ENCODE results near the gene FARS2. TPM values are rescaled to one million over a fixed set of nuclear protein-coding genes. Genes with fewer than 3 reads are reported as not detected.

FARS2 gene
- total and polyA plus RNA-seq, 2 of the 13 experiments (the other 11 are each of a cell fraction or from before 2014, with no cell fraction given): 15.4 to 26.0 TPM

- ChIA-PET POLR2A (no interaction called here), CTCF (ENCODE audit: low intra/inter-chr PET ratio, low total read pairs) (no interaction called here)
- Histone ChIP-seq H3K4me1 (ENCODE audit: insufficient read depth, low read length) (no peaks in the 10 kb centered on the region), H2AFZ (ENCODE audit: low read length) (no peak overlapping the region), H3K4me2 (ENCODE audit: low read depth, low read length) (no peak overlapping the region), H3K79me2 (ENCODE audit: insufficient read depth, low read length) (no peaks in the 10 kb centered on the region), H3K36me3 (replicated peaks in 1 of 2; ENCODE audit: control insufficient read depth in 1 of 2, insufficient read depth in 2 of 2, low read length in 2 of 2) (no peaks in the 10 kb centered on the region), H4K20me1 (ENCODE audit: insufficient read depth, low read length) (no peaks in the 10 kb centered on the region), H3K9ac (ENCODE audit: insufficient read depth, low read depth, low read length) (no peak overlapping the region), H3K9me3 (ENCODE audit: low read length) (no peaks in the 10 kb centered on the region), H3K4me3 (replicated peaks in 1 of 3; ENCODE audit: insufficient read depth in 1 of 3, low read depth in 2 of 3, low read length in 3 of 3) (no peak overlapping the region), H3K27ac (ENCODE audit: extremely low read length, insufficient read depth, low read length) (no peak overlapping the region), H3K27me3 (ENCODE audit: control insufficient read depth in 1 of 2, insufficient read depth in 2 of 2, low read length in 2 of 2) (no peaks in the 10 kb centered on the region)
- intact Hi-C loops (cut with micrococcal nuclease; ENCODE audit: unreplicated experiment): no loop called here
- WGBS (ENCODE audit: low lambda C conversion rate): 94% methylated on average over 8 of the region's 8 CpGs
- FAIRE-seq (no peak), DNase-seq (ENCODE audit: low spot score) (no peak), ATAC-seq (no peak)
- BruUV-seq (replicated peaks): no TSS peak
- in situ Hi-C loops (cut with HindIII; ENCODE audit: extremely low pct_ligation_motif_present, low pct_unique_long_range_greater_than_20kb): no loop called here
- TF ChIP-seq PCBP1 (IDR thresholded peaks at IDR 0.05; ENCODE audit: borderline replicate concordance, low read depth, low read length): no peak
- TF ChIP-seq DMAP1 (CRISPR knock-in tag; IDR thresholded peaks at IDR 0.05): no peak
- no peak for TF ChIP-seq ZNF446 (CRISPR knock-in tag; IDR thresholded peaks at IDR 0.05)
- TF ChIP-seq, protein P1, sequence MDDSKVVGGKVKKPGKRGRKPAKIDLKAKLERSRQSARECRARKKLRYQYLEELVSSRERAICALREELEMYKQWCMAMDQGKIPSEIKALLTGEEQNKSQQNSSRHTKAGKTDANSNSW (CRISPR knock-in tag; IDR thresholded peaks at IDR 0.05; ENCODE audit: borderline replicate concordance): no peak
- no peak for TF ChIP-seq ARNTL (CRISPR knock-in tag; IDR thresholded peaks at IDR 0.05)
- no peak for TF ChIP-seq SYNCRIP (IDR thresholded peaks at IDR 0.05; ENCODE audit: insufficient read depth, low read depth, low read length)
- no peak for TF ChIP-seq RCOR2 (CRISPR knock-in tag; IDR thresholded peaks at IDR 0.05)
- TF ChIP-seq CEBPG (CRISPR knock-in tag; IDR thresholded peaks at IDR 0.05): no peak
- no peak for TF ChIP-seq NR2F2 (IDR thresholded peaks at IDR 0.05; ENCODE audit: borderline replicate concordance, low read depth)
- no peak for TF ChIP-seq ZBTB7B (CRISPR knock-in tag; IDR thresholded peaks at IDR 0.05)
- TF ChIP-seq WIZ (CRISPR knock-in tag; IDR thresholded peaks at IDR 0.05): no peak
- TF ChIP-seq IRX3 (CRISPR knock-in tag; IDR thresholded peaks at IDR 0.05; ENCODE audit: borderline replicate concordance, low read depth): no peak
- TF ChIP-seq, protein P2, sequence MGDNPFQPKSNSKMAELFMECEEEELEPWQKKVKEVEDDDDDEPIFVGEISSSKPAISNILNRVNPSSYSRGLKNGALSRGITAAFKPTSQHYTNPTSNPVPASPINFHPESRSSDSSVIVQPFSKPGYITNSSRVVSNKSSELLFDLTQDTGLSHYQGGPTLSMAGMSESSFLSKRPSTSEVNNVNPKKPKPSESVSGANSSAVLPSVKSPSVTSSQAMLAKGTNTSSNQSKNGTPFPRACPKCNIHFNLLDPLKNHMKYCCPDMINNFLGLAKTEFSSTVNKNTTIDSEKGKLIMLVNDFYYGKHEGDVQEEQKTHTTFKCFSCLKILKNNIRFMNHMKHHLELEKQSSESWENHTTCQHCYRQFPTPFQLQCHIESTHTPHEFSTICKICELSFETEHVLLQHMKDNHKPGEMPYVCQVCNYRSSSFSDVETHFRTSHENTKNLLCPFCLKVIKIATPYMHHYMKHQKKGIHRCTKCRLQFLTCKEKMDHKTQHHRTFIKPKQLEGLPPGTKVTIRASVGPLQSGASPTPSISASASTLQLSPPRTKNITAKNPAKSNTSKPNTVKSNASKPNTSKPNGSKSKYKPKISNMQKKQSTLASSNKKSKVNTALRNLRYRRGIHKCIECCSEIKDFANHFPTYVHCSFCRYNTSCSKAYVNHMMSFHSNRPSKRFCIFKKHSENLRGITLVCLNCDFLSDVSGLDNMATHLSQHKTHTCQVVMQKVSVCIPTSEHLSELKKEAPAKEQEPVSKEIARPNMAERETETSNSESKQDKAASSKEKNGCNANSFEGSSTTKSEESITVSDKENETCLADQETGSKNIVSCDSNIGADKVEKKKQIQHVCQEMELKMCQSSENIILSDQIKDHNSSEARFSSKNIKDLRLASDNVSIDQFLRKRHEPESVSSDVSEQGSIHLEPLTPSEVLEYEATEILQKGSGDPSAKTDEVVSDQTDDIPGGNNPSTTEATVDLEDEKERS (CRISPR knock-in tag; IDR thresholded peaks at IDR 0.05): no peak
- TF ChIP-seq ZNF646 (CRISPR knock-in tag; IDR thresholded peaks at IDR 0.05): no peak
- TF ChIP-seq, protein P3, sequence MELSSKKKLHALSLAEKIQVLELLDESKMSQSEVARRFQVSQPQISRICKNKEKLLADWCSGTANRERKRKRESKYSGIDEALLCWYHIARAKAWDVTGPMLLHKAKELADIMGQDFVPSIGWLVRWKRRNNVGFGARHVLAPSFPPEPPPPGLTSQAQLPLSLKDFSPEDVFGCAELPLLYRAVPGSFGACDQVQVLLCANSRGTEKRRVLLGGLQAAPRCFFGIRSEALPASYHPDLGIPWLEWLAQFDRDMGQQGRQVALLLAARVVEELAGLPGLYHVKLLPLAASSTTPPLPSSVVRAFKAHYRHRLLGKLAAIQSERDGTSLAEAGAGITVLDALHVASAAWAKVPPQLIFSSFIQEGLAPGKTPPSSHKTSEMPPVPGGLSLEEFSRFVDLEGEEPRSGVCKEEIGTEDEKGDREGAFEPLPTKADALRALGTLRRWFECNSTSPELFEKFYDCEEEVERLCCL (CRISPR knock-in tag; IDR thresholded peaks at IDR 0.05; ENCODE audit: borderline replicate concordance): no peak
- TF ChIP-seq TEAD3 (CRISPR knock-in tag; optimal IDR thresholded peaks at IDR 0.05; ENCODE audit: borderline replicate concordance): no peak
Observed at GRCh38 chr6:5481033-5481432, 219.7 kb downstream of the FARS2 start.

Data from HepG2 (cell line).